GM23338 (cell line): Measurements from ENCODE around the gene IRGC. TPM values are rescaled to one million over a fixed set of nuclear protein-coding genes. Genes with fewer than 3 reads are reported as not detected.

Experiments used
- ATAC-seq: fragments of 200-7000 bp; cut with Tn5 transposase; 3 replicates; pipeline ENCODE4 v1.9.1; 2020
- DNase-seq: peaks from one replicate; pipeline ENCODE4 v3.0.0-alpha.2; 2015; ENCODE audit warnings: low spot score
- H2AFZ ChIP-seq: fragments of 200-600 bp; sonication (generic); 2 replicates; pipeline ENCODE4 v1.8.0; 2016; ENCODE audit warnings: antibody characterized with exemption, mild to moderate bottlenecking, moderate library complexity
- H3F3A ChIP-seq: fragments of 200-600 bp; sonication (generic); replicated peaks from 2 replicates; pipeline ENCODE4 v1.8.0; 2017; ENCODE audit warnings: antibody characterized with exemption, mixed run types, low read depth
- H3K27ac ChIP-seq: fragments of 200-600 bp; sonication (generic); 2 replicates; pipeline ENCODE4 v1.6.1; 2016; ENCODE audit warnings: low read depth
- H3K27me3 ChIP-seq: fragments of 200-600 bp; sonication (generic); 2 replicates; pipeline ENCODE4 v1.8.0; 2016; ENCODE audit warnings: mild to moderate bottlenecking, mixed run types, moderate library complexity; ENCODE audit not compliant: insufficient read depth
- H3K36me3 ChIP-seq: fragments of 200-600 bp; sonication (generic); 2 replicates; pipeline ENCODE4 v1.8.0; 2016; ENCODE audit warnings: mild to moderate bottlenecking; ENCODE audit not compliant: insufficient read depth
- H3K4me1 ChIP-seq: fragments of 200-600 bp; sonication (generic); 2 replicates; pipeline ENCODE4 v1.8.0; 2016; ENCODE audit warnings: mild to moderate bottlenecking, moderate library complexity; ENCODE audit not compliant: insufficient read depth
- H3K4me2 ChIP-seq: fragments of 200-600 bp; sonication (generic); 2 replicates; pipeline ENCODE4 v1.7.1; 2017; ENCODE audit warnings: mixed run types
- H3K4me3 ChIP-seq: fragments of 200-600 bp; sonication (generic); 2 replicates; pipeline ENCODE4 v1.6.1; 2016; ENCODE audit warnings: mixed run types
- H3K79me2 ChIP-seq: fragments of 200-600 bp; sonication (generic); replicated peaks from 2 replicates; pipeline ENCODE4 v1.8.0; 2017; ENCODE audit warnings: mild to moderate bottlenecking; ENCODE audit not compliant: insufficient read depth
- H3K9me2 ChIP-seq: fragments of 200-600 bp; sonication (generic); 2 replicates; pipeline ENCODE4 v1.8.0; 2017; ENCODE audit not compliant: insufficient read depth
- H4K20me1 ChIP-seq: fragments of 200-600 bp; sonication (generic); replicated peaks from 2 replicates; pipeline ENCODE4 v1.8.0; 2017; ENCODE audit warnings: mild to moderate bottlenecking; ENCODE audit not compliant: insufficient read depth
- H3K27ac Mint-ChIP-seq: 2 replicates; pipeline ENCODE4 v1.8.0; 2020; ENCODE audit warnings: inconsistent platforms, mild to moderate bottlenecking, moderate library complexity, mixed read lengths
- H3K27me3 Mint-ChIP-seq: 3 replicates; pipeline ENCODE4 v1.8.0; 2022; ENCODE audit warnings: low read depth, mild to moderate bottlenecking, moderate library complexity, mixed read lengths, inconsistent platforms; ENCODE audit not compliant: insufficient read depth, poor library complexity
- H3K36me3 Mint-ChIP-seq: 3 replicates; pipeline ENCODE4 v1.8.0; 2021; ENCODE audit warnings: low read depth, mild to moderate bottlenecking, inconsistent platforms, moderate library complexity, mixed read lengths
- H3K4me1 Mint-ChIP-seq: 3 replicates; pipeline ENCODE4 v1.8.0; 2020; ENCODE audit warnings: mild to moderate bottlenecking, inconsistent platforms, mixed read lengths
- H3K4me3 Mint-ChIP-seq: 3 replicates; pipeline ENCODE4 v1.8.0; 2021; ENCODE audit warnings: moderate library complexity, mild to moderate bottlenecking, inconsistent platforms, mixed read lengths
- H3K9me3 Mint-ChIP-seq: 3 replicates; pipeline ENCODE4 v1.8.0; 2020; ENCODE audit warnings: moderate library complexity, mild to moderate bottlenecking, inconsistent platforms, mixed read lengths
- ETS1 ChIP-seq: IDR thresholded peaks from 2 replicates; pipeline ENCODE4 v1.6.1; 2016; ENCODE audit warnings: antibody characterized with exemption
- EZH2 ChIP-seq: fragments of 200-600 bp; sonication (generic); IDR thresholded peaks from one replicate; pipeline ENCODE4 v1.8.0; 2017; ENCODE audit warnings: antibody characterized with exemption, mild to moderate bottlenecking, low read depth; ENCODE audit not compliant: unreplicated experiment
- JUNB ChIP-seq: IDR thresholded peaks from one replicate; pipeline ENCODE4 v1.6.1; 2016; ENCODE audit warnings: antibody characterized with exemption; ENCODE audit not compliant: unreplicated experiment
- POLR2AphosphoS5 ChIP-seq: IDR thresholded peaks from 2 replicates; pipeline ENCODE4 v1.6.1; 2016; ENCODE audit warnings: antibody characterized with exemption, low read depth
- ZNF114 ChIP-seq: fragments of 250-450 bp; sonication (Bioruptor Pico); IDR thresholded peaks from 2 replicates; pipeline ENCODE4 v1.5.0; 2020; ENCODE audit warnings: mild to moderate bottlenecking, moderate library complexity
- ZNF462 ChIP-seq: fragments of 250-450 bp; sonication (Bioruptor Pico); IDR thresholded peaks from 2 replicates; pipeline ENCODE4 v1.5.0; 2020; ENCODE audit warnings: mild to moderate bottlenecking, moderate library complexity
- polyA plus RNA-seq: library from polyadenylated mRNA; unstranded; fragments of >200 nt; fragmentation: Nextera tagmentation; extraction: Ambion mirVana; gene quantifications from 2 replicates; pipeline ENCODE4 v1.2.1, GENCODE V29; 2016
- total RNA-seq: library from RNA; depleted of rRNA; stranded (reverse); fragments of >200 nt; shearing (Covaris generic); gene quantifications from 2 replicates; pipeline ENCODE4 v1.2.3, GENCODE V29; 2014

Gene IRGC
- total and polyA plus RNA-seq, 2 experiments from 2014 or later: not detected

- H4K20me1 ChIP-seq: no peaks in the 10 kb centered on the region; the same call in 1 of the 2 replicates
- no peaks in the 10 kb centered on the region for H3K9me2 ChIP-seq
Observed at GRCh38 chr19:43727593-43727853, 11.6 kb downstream of the IRGC start.

More at GRCh38 chr19:43727593-43727853, 11.6 kb downstream of the IRGC start:
- H3K4me3 Mint-ChIP-seq: no peak overlapping the region
- H3K27me3 ChIP-seq: no peaks in the 10 kb centered on the region
- no peak overlapping the region for H3K4me3 ChIP-seq
- no peaks in the 10 kb centered on the region for H3F3A ChIP-seq
- DNase-seq (no peak), ATAC-seq (no peak)
- no peak overlapping the region for H3K4me2 ChIP-seq
- H3K4me1 ChIP-seq: no peaks in the 10 kb centered on the region
- H3K79me2 ChIP-seq: no peaks in the 10 kb centered on the region
- no peaks in the 10 kb centered on the region; the same call in 2 of the 3 replicates for H3K9me3 Mint-ChIP-seq
- no peak overlapping the region for H3K27ac ChIP-seq
- H3K27ac Mint-ChIP-seq: no peak overlapping the region
- H3K36me3 Mint-ChIP-seq: peaks cover 32% of the 10 kb centered on the region
- no peaks in the 10 kb centered on the region for H3K36me3 ChIP-seq
- H3K4me1 Mint-ChIP-seq: no peaks in the 10 kb centered on the region; the same call in 2 of the 3 replicates
- no peak overlapping the region for H2AFZ ChIP-seq
- peaks cover 8% of the 10 kb centered on the region for H3K27me3 Mint-ChIP-seq
- TF ChIP-seq ZNF114 (CRISPR knock-in tag) (no peak), POLR2AphosphoS5 (no peak), ZNF462 (CRISPR knock-in tag) (no peak), ETS1 (no peak), EZH2 (no peak), JUNB (no peak)
